Stimulated activated CD4-positive, alpha-beta T cell treated with anti-CD3 and anti-CD28 coated beads, TNF-alpha, amount 100 ng/mL, for 48 hours (primary cell): ENCODE measurements around the gene TBC1D5.

Source experiments
- DNase-seq, 3 donors: peaks; one replicate each; pipeline ENCODE4 v3.0.0-alpha.2; 2020; ENCODE audit warnings: low read depth in 3 of 3

TBC1D5 gene

GRCh38 chr3:17219593-17219992 is 522.8 kb downstream of the TBC1D5 start:
- no peak for DNase-seq

DNA sequence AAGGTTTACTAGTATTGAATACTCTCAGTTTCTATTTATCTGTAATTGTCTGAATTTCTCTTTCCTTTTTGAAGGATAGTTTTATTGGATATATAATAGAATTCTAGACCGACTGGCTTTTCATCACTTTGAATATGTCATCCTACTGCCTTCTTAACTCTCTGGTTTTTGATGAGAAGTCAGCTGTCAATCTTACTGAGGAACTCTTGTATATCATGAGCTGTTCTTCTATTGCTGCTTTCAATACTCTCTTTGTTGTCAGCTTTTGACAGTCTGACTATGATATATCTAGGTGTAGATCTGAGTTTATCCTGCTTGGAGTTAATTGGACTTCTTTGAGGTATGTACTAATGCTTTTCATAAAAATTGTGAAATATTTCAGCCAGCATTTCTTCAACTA is 523.8 kb downstream of the TBC1D5 start:
- no peak for DNase-seq

DNA sequence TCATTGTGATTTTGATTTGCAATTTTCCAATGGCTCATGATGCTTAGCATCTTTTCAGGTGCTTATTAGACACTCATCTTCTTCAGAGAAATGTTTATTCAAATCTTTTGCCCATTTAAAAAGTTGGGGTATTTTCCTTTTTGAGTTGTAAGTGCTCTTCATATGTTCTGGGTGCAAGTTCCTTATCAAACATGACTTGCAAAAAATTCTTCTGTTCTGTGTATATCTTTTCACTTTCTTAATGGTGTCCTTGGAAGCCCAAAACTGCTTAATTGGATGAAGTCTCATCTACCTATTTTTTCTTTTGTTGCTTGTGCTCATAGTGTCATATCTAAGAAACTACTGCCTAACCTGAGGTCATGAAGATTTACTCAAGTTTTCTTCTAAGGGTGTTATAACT is 524.8 kb downstream of the TBC1D5 start:
- no peak for DNase-seq

DNA sequence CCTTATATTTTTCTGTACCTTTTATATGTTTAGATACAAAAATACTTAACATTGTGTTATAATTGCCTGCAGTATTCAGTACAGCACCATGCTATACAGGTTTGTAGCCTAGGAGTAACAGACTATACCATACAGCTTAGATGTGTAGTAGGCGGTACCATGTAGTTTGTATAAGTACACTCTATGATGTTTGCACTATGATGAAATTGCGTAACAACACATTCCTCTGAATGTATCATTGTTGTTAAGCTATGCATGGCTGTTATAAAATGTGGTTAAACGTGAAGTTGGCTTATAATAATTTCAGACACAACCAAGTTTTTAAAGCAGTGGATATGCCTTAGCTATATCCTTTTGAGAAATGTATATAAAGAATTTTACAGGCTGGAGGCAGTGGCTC is 529.3 kb downstream of the TBC1D5 start:
- DNase-seq: no peak

- no peak for DNase-seq
Measured at GRCh38 chr3:17207979-17208378, 534.5 kb downstream of the TBC1D5 start.

GRCh38 chr3:17207019-17207418 is 535.4 kb downstream of the TBC1D5 start:
- DNase-seq: no peak

DNA sequence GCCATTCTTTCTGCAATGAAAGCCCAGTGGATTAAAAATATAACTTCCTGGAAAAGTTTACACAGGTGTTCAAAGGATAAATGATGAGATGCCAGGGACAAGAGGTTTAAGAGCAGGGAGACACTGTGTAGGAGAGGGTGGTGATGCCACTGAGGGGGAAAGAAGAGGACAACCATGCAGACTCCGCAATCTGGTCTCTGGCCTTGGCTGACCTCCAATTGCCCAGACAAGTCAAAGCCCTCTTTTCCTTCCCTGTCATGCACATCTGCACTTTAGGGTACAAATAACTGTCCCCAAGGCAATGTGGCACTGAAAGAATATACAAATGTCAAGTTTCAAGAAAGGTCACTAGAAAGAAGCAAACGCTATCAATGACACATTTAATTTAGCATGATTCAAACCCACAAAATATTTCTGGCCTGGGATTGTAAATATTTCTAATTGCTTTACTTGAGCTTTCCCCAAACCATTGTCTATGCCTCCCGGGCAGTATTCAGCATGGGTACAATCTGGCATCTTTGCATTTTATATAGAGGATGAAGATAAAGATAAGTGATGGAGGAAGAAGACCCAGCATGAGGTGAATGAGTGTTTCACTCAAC is 538.3 kb downstream of the TBC1D5 start:
- no peak for DNase-seq

DNA sequence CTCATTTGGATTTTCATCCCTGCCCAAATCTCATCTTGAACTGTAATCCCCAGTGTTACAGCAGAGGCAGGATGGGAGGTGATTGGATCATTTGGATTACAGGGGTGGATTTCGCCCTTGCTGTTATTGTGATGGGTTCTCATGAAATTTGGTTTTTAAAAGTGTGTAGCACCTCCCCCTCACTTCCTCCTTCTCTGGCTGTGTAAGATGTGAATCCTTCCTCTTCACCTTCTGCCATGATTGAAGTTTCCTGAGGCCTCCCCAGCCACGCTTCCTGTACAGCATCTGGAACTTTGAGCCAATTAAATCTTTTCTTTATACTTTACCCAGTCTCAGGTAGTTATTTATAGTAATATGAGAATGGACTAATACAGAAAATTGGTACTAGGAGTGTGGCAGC is 540.9 kb downstream of the TBC1D5 start:
- DNase-seq: no peak

GRCh38 chr3:17195856-17196604 is 546.4 kb downstream of the TBC1D5 start:
- DNase-seq: no peak

GRCh38 chr3:17195192-17195611 is 547.2 kb downstream of the TBC1D5 start:
- DNase-seq: no peak

DNA sequence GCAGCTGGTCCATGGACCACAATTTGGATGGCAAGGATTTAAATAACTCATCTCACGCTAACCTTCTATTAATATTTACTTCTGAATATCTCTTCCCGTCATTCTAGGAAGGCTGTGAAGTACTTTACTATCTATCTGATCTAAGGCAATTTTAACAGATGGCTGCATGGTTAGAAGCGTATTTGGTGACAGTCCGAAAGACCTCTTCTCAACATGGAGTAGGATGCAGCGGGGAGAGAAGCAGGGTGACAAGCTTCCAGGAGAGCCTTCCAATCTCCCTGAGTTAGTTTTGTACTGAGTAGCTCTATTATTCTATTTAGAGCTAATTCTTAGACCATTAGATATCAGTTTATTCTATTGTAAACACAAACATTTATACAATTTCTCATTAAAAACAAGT is 548.3 kb downstream of the TBC1D5 start:
- no peak for DNase-seq

GRCh38 chr3:17192995-17193394 is 549.4 kb downstream of the TBC1D5 start:
- DNase-seq: no peak

GRCh38 chr3:17190353-17191078 is 551.9 kb downstream of the TBC1D5 start:
- DNase-seq: no peak

GRCh38 chr3:17188378-17188777 is 554.1 kb downstream of the TBC1D5 start:
- no peak for DNase-seq

GRCh38 chr3:17187589-17188184 is 554.7 kb downstream of the TBC1D5 start:
- no peak for DNase-seq

DNA sequence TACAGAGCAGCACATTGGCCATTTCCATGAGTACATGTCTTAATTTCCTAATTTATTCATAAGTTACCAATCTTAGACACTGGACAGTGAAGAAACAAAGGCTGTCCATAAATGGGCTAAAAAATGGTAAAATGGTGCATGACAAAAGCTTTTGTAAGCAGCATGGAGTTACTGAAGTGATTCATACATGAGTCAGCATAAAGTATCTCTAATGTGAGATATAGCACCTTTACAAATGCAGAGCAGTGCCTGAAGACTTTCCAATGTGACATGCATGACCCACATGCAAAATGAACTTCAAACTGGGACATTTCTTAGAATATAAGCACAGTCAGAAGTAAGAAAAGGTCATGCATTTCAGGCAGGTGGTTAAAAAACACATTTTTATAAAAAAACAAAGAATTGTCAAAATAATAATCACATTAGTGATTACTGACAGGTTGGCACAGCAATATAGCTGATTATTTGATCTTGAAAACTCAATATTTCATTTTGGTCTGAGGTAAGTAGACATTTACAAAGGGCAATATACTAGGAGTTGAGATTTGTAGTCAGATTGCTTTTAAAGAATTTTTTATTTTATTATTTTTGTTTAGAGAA is 558.4 kb downstream of the TBC1D5 start:
- no peak for DNase-seq

- DNase-seq: no peak
Measured at GRCh38 chr3:17182166-17182565, 560.3 kb downstream of the TBC1D5 start.

- no peak for DNase-seq
Measured at GRCh38 chr3:17181413-17181907, 561.0 kb downstream of the TBC1D5 start.

- DNase-seq: no peak
Measured at GRCh38 chr3:17179381-17180205, 562.8 kb downstream of the TBC1D5 start.

DNA sequence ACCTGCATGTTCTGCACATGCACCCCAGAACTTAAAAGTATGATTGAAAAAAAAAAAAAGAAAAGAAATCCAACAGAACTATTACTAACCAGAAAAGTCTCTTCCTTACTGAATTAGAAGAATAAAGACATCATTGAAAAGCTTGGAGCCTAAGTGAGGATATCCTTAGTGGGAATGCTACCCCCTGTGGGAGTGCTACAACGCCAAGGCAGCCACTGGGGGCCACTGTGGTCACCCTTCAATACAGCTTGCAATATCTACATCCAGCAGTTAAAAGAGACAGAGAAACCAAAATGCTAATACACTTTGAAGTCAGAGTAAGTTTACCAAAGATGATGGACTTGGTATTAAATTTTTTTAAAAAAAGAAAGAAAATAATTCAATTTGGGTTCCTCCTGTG is 565.7 kb downstream of the TBC1D5 start:
- no peak for DNase-seq

DNA sequence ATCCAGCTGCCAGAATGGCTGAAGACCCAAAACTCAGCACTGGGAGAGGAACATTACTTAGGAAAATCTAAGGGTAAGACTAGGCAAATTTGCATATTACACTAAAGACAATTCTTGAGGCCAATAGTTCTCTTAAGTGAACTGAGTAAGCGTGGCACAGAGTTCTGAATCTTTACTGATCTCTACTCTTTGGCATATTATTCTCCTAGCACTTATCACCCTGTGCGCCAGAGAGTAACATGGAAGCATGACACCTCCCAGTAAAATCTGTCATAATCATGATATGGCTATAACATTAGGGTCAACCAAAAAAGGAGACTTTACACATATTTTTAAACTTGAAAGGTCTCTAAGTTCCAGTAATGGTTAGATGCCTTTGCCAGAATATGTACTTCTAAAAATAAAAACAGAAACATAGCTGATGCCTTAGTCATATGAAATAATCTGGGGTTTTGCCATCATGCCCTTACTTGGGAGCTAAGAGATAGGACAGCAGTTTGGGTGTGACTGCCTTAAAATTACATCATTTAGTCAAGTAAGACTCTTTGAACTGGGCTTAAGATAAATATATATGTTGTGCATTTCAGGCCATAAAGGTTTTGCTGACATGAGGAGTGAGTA is 567.1 kb downstream of the TBC1D5 start:
- DNase-seq: no peak
